Caki2 (cell line): ENCODE measurements around the gene TMEM223. TPM values are rescaled to one million over a fixed set of nuclear protein-coding genes. Genes with fewer than 3 reads are reported as not detected.
"Not testable (repeated sequence)": the region's sequence is repeated elsewhere in the genome, so short reads cannot be mapped to it uniquely, and the experiment has no call there.

Experiments
- DNase-seq: peaks from one replicate; pipeline ENCODE4 v3.0.0-alpha.2; 2015; ENCODE audit warnings: low read depth
- in situ Hi-C: cut with HindIII; loops from 2 replicates; pipeline ENCODE4 v1.10.0; 2016; ENCODE audit warnings: low sequenced_read_pairs, low pct_unique_long_range_greater_than_20kb, mixed read lengths
- total RNA-seq: library from RNA; depleted of rRNA; stranded (reverse); fragments of >200 nt; shearing (Covaris generic); gene quantifications from 2 replicates; pipeline ENCODE4 v1.2.3, GENCODE V29; 2014; ENCODE audit warnings: low replicate concordance; rRNA removed

TMEM223 gene
- total RNA-seq, 1 experiment from 2014 or later, result 42.0 TPM

DNA sequence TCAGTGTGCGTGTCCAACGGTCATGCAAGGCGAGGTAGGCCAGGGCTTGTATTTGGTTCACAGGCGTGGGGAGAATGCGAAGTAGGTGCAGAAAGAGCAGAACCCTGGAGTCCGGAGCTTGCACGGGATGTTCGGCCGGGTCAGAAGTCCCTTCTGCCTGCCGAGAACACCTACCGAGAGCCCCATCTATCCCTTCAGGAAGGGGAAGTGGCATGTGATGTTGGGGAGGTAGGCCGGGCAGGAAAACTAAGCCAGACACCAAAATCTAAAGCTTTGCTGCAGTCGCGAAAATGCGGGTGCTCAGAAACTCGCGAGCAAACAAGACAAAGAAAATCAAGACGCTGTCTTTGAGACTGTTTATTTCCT, 21.0 kb downstream of the TMEM223 start:
- in situ Hi-C loops, result no loop called here
- DNase-seq, result no peak

DNA sequence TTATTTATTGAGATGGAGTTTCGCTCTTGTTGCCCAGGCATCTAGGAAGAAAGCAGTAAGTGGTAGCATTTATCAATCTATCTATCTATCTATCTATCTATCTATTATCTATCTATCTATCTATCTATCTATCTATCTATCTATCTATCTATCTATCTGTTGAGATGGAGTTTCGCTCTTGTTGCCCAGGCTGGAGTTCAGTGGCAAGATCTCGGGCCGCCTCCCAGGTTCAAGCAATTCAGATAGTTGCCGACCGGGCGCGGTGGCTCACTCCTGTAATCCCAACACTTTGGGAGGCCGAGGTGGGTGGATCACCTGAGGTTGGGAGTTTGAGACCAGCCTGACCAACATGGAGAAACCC, 31.0 kb downstream of the TMEM223 start:
- in situ Hi-C loops, result not testable (repeated sequence)

DNA sequence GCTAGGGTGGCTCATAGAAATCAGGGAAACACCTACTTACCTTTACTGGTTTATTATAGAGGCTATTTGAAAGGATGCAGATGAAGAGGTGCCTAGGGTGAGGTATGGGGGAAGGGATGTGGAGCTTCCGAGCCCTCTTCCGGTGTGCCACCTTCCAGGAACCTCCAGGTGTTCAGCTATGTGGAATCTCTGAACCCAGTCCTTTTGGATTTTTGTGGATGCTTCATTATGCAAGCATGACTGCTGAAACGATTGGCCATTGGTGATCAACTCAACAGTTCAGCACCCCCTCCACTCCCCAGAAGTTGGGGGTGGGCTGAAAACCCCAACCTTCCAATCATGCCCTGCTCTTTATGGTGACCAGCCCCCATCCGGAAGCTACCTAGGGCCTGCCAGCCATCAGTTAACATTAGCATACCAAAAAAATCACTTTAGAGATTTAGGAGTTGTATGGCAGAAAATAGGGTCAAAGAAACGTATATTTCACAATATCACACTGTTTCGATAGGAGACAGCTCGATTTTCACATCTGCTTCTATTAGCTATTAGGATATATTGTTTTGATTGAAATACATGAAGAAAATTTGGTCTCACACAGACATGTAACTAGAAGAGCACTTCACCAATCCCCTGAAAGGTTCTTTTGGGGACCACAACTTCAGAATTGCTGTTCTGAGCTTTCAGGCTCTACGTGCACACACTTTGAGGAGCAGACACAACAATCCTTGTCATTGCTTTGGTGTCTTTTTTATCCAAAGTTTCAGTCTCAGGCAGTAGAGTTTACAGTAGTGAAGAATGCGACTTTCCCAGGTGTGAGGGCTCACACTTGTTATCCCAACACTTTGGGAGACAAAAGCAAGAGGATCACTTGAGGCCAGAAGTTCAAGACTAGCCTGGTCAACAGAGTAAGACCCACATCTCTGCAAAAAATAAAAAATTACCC, 33.7 kb downstream of the TMEM223 start:
- no peak for DNase-seq
- in situ Hi-C loops, result no loop called here

More for the DNA sequence above, 31.0 kb downstream of the TMEM223 start:
- DNase-seq, result not testable (repeated sequence)

DNA sequence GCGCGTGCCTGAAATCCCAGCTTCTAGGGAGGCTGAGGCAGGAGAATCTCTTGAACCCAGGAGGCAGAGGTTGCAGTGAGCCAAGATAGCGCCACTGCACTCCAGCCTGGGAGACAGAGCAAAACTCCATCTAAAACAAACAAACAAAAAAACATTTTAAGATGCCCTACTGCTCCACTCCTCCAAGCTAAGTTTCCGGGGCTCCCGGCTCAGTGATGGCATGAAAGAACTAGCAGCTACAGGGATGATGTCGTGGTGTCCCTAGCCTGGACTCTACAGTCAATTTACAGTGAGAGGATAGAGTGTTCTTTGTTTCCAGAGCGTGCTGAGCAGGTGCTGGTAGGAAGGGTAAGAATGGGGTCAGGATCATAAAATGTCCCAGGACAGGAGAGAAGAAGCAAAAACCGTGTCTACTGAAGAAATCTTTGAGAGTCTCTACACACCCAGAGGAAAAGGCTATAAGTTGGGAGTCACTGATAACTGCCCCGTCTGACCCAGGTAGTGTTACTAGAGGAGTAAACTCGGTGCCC, 36.7 kb downstream of the TMEM223 start:
- DNase-seq, result no peak
- in situ Hi-C loops, result no loop called here

DNA sequence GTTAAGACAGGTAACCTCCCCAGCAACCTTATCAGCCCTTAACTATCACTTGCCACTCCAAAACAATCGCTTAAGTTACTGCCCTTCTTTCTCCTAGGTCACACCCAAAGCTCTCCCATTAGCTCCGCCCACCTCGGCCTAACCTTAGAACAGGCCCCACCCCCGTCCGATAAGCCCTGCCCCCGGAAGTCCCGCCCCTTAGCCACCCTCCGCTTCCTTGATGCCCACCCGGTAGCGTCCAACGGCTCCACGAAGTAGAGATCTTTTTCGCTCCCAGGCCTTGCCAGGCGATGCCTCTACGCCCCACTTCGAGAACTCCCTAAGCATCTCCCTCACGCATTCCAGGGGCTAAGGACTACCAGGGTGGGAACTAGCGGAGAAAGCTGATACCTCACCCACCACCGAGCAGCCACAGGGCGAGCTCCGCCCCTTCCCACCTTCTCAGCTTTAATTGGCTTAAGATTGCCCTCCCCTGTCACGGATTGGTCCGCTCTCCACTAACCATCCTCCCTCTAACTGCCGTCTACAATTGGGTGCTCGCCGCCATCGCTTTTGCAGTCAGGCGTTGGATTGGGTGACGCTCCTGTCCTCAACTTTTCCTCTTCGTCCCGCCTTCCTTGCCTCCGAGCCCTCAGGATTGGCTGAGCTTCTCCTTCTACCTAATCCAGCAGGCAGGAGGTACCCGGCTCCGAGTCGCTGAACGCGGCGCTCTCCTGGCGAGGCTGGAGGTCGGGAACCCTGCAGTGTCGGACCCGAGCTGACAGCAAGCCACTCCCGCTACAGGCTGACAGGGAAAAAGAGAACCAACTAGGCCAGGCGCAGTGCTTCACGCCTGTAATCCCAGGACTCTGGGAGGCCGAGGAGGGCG, 37.8 kb downstream of the TMEM223 start, which contains the start of gene ZBTB3:
Gene ZBTB3 (minus strand): TSS at position 425 of the 868 bp plus-strand sequence. CDS start 496 bp downstream, outside the sequence.
- peak; percentile 99 for DNase-seq
- in situ Hi-C loops, result no loop called here

DNA sequence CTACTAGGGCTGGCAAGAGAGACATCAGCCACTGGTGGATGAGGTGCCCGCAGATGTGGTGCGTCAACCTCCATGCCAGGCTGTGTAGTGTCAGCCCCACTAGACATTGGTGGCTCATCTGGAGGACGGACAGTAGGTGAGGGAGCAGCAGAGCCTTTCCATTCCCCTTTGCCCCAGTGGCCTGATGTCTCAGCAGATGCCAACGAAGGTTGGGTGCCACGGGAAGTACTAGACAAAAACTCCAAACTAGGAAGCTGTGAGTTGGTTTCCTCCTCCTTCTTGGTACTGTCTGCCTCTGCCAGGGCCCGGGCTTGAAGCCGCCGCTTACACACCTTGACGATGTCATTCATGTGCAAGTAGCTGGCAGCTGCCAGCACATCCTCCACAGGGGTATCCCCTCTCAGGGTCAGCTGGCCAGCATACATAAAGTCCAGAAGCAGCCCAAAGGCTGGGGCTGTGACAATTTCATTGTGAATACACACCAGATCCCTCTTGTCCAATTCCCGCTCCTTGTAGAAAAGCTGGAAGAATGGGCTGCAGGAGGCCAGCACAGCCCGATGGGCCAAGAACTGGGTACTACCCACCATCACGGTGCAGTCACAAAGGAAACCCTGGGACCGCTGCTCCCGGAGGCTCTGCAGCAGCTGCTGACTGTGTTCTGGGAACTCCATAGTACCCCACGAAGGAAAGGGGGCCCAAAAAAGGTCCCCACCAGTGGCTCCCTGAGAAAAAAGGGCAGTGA, 38.6 kb downstream of the TMEM223 start:
- no peak for DNase-seq
- in situ Hi-C loops, result no loop called here

- DNase-seq, result no peak
- in situ Hi-C loops, result no loop called here
Measured at GRCh38 chr11:62752177-62752785, 39.5 kb downstream of the TMEM223 start.

GRCh38 chr11:62749931-62750330, 41.9 kb downstream of the TMEM223 start:
- in situ Hi-C loops, DNase-seq: not testable (repeated sequence)

- no peak for DNase-seq
- in situ Hi-C loops, result no loop called here
Measured at GRCh38 chr11:62747475-62748160, 44.2 kb downstream of the TMEM223 start.

Other genes with a start within 250 kb of the TMEM223 start
- 141 and 188 TPM in 2 replicates for gene AHNAK, start 245.2 kb downstream of the TMEM223 start, total RNA-seq
- 2,603 and 2,794 TPM in 2 replicates for gene EEF1G, start 218.1 kb downstream of the TMEM223 start, total RNA-seq
- 11.7 and 14.2 TPM in 2 replicates for gene TUT1, start 200.5 kb downstream of the TMEM223 start, total RNA-seq
- gene MTA2, start 190.1 kb downstream of the TMEM223 start, total RNA-seq, result 87.5 and 107 TPM in 2 replicates
- 16.1 and 19.3 TPM in 2 replicates for gene EML3, start 179.2 kb downstream of the TMEM223 start, total RNA-seq
- gene ROM1, start 178.7 kb downstream of the TMEM223 start, total RNA-seq, result 4.5 and 7.4 TPM in 2 replicates
- 34.9 and 52.3 TPM in 2 replicates for gene B3GAT3, start 170.0 kb downstream of the TMEM223 start, total RNA-seq
- 434 and 492 TPM in 2 replicates for gene GANAB, start 145.4 kb downstream of the TMEM223 start, total RNA-seq
- 7.6 and 14.5 TPM in 2 replicates for gene INTS5, start 138.7 kb downstream of the TMEM223 start, total RNA-seq
- gene C11orf98, start 126.8 kb downstream of the TMEM223 start, total RNA-seq, result 48.1 and 59.2 TPM in 2 replicates
- gene CSKMT, start 126.7 kb downstream of the TMEM223 start, total RNA-seq, result 0.09 and 6.4 TPM in 2 replicates
- 18.2 and 25.6 TPM in 2 replicates for gene UQCC3, start 120.3 kb downstream of the TMEM223 start, total RNA-seq
- gene LBHD1, start 119.7 kb downstream of the TMEM223 start, total RNA-seq, result 1.9 and 3.2 TPM in 2 replicates
- 81.8 and 106 TPM in 2 replicates for gene UBXN1, start 112.9 kb downstream of the TMEM223 start, total RNA-seq
- gene LRRN4CL, start 102.5 kb downstream of the TMEM223 start, total RNA-seq, result not detected in 2 replicates
- 37.5 and 55.8 TPM in 2 replicates for gene BSCL2, start 84.6 kb downstream of the TMEM223 start, total RNA-seq
- not detected in 2 replicates for gene GNG3, start 84.3 kb downstream of the TMEM223 start, total RNA-seq
- gene HNRNPUL2, start 64.5 kb downstream of the TMEM223 start, total RNA-seq, result 4.4 and 4.8 TPM in 2 replicates
- 30.9 and 37.2 TPM in 2 replicates for gene TTC9C, start 63.5 kb downstream of the TMEM223 start, total RNA-seq
- 4.6 and 14.9 TPM in 2 replicates for gene ZBTB3, start 37.8 kb downstream of the TMEM223 start, total RNA-seq
- 75.4 and 80.0 TPM in 2 replicates for gene POLR2G, start 30.4 kb downstream of the TMEM223 start, total RNA-seq
- 12.9 and 14.6 TPM in 2 replicates for gene TAF6L, start 20.6 kb downstream of the TMEM223 start, total RNA-seq
- gene TMEM179B, start 4.6 kb downstream of the TMEM223 start, total RNA-seq, result 14.9 and 33.8 TPM in 2 replicates
- 1.5 and 6.3 TPM in 2 replicates for gene NXF1, start 13.4 kb upstream of the TMEM223 start, total RNA-seq
- gene STX5, start 40.0 kb upstream of the TMEM223 start, total RNA-seq, result 29.6 and 39.5 TPM in 2 replicates
- gene TEX54, start 40.8 kb upstream of the TMEM223 start, total RNA-seq, result not detected in 2 replicates
- 82.0 and 102 TPM in 2 replicates for gene WDR74, start 47.6 kb upstream of the TMEM223 start, total RNA-seq
- 623 and 653 TPM in 2 replicates for gene SLC3A2, start 88.9 kb upstream of the TMEM223 start, total RNA-seq
- gene CHRM1, start 129.4 kb upstream of the TMEM223 start, total RNA-seq, result not detected in 2 replicates
- not detected in 2 replicates for gene SLC22A6, start 193.0 kb upstream of the TMEM223 start, total RNA-seq
- gene SLC22A8, start 223.8 kb upstream of the TMEM223 start, total RNA-seq, result not detected in 2 replicates